NCI-H2227 (cell line): ENCODE results near the gene FAM209A.
"Not testable (repeated sequence)": the region's sequence is repeated elsewhere in the genome, so short reads cannot be mapped to it uniquely, and the experiment has no call there.

Experiments used
- DNase-seq: peaks from one replicate; lab custom pipeline; 2025; ENCODE audit not compliant: unreplicated experiment; lab: John Stamatoyannopoulos, UW

The FAM209A gene, protein sequence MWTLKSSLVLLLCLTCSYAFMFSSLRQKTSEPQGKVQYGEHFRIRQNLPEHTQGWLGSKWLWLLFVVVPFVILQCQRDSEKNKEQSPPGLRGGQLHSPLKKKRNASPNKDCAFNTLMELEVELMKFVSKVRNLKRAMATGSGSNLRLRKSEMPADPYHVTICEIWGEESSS

DNA sequence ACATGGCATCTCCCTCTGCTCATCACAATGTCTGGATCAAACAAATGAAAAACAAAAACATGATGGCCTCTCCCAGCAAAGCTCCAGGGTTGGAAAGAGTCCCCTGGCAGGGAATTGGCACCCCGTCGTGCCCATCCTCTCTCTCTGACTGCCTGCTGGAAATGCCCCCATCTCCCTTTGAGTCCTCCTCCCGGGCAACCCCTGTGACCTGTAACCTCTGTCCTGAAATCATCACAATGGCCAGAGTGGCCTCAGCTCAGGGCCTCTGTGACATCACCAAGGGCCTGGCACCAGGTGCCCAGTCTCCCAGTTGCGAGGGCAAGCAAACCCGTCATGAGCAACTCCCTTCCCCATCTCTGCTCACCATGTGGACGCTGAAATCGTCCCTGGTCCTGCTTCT is at the start of gene FAM209A:
TSS of gene FAM209A (plus strand) at position 301 of the 400 bp plus-strand sequence. CDS start at position 366, 65 bp downstream.
- not testable (repeated sequence) for DNase-seq

DNA sequence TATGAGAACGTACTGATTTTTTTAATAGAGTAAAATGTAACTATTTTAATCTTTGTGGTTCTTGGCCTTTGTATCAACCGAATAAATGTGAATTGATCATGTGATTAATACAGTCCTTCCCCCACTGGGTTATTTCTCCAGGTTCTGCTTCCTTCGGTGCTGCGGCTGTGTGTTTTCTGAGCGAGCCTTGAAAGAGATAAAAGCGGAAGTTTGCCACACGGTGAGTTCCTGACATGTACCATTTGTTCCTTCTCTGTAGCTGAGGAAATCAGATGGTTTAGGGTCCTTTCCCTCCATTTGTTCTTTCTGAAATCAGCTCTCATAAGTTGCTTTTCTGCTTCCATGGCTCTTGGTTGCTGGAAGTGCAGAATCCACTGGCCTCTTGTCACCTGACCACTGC is 40.6 kb upstream of the FAM209A start:
- DNase-seq = no peak

DNA sequence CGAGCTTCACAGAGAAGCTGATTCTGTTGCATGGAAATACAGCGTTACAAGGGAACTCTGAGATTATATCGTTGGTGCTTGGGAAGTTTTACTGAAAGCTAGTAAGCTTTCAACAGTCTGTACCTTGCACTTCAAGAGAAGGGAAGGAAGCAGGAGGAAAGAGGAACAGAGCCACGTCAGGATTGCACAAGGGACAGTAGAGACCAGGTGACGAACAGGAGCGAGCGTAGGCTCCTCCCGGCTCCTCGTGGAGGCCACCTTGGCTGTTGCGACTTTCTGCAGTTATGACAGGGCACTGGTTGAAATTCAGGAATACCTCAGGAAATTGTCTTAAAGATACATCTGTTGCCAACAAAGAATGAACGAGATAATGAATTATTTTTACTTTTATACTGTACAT is 37.3 kb upstream of the FAM209A start:
- DNase-seq = no peak

DNA sequence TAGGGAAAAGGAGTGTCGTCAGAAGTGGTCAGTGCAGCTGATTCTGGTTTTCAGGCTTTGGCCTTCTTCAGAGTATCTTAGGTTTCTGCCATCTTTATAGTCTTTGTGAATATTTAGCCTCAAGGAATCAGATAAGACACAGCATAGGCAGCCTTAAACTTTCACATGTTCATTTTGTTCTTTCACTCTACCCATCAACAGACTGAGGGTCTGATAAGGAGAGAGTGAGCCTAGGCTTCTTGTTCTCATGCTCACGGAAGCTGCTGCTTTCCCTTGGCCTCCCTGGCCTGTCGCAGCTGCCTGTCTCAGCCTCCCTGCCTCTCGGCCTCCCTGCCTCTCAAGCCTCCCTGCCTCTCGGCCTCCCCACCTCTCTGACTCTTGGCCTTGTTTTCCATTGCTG is 36.0 kb upstream of the FAM209A start:
- no peak for DNase-seq

DNA sequence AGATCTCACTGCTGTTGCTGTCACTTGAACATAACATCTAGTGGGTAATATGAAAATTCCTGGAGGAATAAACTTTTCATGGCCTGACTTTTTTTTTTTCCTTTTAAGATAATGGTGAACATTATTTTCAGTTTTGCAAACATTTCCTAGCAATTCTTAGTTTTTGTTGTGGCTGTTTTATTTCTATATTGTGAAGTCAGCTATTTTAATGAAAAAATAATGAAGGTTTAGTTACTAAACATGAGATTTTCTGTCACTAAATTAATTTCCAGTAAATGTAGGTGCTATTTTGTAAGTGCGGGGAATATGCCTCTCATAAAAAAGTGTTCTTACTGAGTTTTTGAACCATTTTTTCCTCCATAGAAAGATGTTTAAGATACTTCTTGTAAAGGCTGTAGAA is 23.4 kb upstream of the FAM209A start:
- no peak for DNase-seq

DNA sequence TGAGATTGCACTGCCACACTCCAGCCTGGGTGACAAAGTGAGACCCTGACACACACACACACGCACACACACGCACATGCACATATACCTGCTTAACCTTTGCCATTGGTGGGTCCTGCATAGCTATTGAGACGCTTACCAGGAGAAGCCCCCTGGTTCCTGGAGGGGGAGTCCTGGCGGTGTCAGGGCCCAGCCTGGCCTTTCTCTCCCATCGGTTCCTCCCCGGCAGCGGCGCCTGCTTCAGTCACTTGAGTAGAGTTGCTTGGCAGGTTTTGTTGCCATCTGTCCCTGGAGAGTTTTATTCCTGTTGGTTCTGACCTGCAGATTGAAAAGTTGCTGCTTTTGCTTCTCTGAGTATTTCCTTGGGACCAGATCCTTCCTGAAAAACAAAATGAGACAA is 20.6 kb upstream of the FAM209A start:
- no peak for DNase-seq

DNA sequence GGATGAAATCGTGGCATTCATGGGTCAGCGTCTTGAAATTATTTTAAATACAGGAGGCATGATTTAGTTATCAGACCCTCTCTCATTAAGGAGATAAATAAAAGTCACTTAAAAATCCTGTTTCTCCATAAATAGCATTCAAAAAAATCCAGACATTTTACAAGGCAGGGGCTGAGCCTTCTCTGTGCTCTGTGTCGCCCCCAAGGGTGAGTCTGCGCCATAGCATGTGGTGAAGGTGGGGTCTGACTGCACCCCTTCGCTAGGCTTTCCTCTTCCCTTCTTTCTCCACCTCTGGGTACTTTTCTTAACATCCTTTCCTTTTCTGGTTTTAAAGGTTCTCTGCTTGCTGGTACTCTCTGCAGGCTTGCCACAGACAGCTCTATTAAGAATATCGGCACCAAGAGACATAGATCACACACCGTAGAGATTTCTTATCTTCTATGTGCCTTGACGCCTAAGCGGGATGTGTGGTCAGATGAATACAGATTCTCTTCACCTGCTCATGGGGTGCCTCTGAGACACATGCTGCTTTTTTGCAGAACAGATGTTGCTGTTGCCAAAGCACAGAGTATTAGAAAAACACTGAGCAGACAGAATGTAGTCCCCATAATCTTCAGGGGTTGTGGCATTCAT is 20.1 kb upstream of the FAM209A start:
- no peak for DNase-seq

DNA sequence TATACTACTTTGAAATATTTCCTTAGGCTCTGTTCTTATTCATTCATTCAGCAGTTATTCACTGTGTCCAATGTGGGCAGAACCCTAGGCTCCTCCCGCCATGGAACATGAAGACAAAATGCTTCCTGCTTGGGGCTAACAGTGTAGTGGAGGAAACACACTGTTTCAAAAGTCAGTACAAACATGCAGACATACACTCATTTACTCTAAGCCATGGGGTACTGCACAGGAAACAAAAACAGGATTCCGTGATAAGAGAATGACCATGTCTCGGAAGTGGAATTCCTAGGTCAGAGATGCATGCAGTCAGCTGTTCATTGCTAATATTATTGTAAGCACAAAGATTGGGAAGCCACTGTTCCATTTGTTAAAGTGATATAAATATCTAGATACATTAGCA is 18.4 kb upstream of the FAM209A start:
- no peak for DNase-seq

DNA sequence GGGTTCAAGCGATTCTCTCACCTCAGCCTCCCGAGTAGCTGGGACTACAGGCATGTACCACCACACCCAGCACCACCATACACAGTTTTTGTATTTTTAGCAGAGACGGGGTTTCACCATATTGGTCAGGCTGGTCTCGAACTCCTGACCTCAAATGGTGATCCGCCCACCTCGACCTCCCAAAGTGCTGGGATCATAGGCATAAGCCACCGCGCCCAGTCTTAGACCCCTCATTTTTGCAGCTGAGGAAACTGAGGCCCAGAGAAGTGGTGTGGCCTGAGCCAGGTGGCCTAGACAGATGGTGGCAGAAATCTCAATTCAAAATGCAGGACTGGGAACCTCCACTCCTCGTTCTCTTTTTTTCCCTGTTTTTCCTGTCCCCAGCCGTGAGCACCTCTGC is 12.6 kb upstream of the FAM209A start:
- DNase-seq = no peak

DNA sequence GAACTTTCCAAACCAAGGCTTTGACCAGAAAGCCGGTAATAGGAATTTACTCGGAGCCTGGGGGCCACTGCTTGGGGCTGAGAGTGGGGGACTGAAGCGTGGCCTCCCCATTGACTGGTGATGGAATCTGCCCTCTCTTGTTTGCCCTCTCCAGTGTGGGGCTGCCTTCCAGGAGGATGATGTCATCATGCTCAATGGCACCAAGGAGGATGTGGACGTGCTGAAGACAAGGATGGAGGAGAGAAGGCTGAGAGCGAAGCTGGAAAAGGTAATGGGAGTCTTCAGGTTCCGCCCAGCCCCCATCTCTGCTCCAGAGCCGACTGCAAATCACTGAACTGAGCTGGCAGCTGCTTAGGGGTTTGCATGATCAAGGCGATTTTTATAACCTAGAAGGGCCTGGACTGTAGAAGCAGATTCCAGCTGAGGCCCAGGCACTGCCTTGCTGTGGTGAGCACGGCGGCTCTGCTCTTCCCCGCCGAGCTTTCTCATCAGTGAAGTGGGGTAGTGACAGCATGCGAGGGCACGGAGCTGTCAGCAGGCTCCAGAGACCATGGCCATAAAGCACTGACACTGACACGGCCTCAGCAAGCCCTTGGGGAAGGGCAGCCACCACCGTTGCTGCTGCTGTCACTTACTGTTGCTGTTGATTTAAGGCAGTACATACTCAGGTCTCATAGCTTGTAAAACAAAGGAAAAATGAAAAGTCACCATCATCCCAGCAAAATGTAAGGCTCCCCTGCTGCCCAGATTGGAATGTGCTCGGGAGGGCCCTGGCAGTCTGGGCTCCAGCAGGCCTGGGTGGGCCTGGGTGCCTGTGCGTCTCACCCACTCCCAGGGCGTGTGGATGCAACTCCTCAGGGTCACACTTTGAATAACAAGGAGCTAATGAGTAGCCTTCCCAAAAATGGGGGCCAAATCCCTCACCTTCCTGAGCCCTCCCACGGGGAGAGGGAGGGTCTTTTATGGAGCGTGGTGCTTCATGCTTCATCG is 11.1 kb upstream of the FAM209A start:
- no peak for DNase-seq

DNA sequence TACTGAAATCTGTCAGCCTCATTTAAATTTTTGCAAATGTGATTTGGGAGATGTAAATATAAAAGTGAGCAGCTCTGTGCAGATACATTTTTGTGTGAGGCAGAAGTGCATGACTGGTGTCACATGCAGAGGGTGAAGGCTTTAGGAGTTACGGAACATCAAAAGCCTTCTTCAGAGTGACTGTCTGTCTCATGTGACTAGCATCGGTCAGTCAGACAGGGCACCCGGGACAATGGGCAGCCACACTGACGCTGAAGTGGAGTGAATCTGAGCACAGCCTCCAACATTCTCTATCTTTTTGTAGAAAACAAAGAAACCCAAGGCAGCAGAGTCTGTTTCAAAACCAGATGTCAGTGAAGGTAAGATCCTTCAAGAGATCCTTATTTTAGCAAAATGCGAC is 7.9 kb upstream of the FAM209A start:
- DNase-seq = no peak

DNA sequence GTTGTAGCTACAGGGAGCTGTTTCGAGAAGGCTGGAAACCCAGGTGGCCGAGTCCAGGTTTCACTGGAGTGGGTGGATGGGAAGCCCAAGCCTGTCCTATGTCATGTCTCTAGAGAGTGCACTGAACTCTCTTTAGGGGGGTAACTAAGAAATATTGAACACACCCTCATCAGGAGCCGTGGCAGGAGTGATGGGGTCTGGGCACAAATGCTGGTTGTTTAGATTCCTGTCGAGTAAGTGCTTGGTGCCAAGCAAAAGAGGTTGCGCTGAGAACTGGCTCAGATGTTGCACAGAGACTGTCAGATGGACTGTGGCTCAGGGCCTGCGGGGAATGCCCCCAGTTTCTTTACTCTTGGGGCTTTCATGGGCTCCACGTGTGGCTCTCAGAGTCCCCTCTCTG is 7.3 kb upstream of the FAM209A start:
- DNase-seq = no peak

DNA sequence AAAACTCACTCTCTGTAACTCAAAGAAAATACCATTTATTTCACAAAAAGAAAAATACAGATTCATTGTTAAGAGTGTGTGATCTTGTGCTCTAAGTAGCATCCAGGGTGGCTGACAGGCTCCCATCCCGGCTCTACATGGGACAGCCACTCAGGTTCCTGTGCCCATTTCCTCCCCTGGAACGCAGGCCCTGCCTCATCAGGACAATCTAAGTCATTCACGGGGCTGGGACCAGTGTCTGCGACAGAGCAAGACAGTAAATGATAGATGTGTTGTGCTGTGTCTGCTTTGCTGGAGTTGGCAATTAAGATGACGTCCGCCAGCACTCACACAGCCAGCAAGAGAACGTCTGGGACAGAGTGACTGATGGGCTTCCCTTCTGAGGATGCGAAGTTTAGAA is 6.9 kb upstream of the FAM209A start:
- DNase-seq = no peak

DNA sequence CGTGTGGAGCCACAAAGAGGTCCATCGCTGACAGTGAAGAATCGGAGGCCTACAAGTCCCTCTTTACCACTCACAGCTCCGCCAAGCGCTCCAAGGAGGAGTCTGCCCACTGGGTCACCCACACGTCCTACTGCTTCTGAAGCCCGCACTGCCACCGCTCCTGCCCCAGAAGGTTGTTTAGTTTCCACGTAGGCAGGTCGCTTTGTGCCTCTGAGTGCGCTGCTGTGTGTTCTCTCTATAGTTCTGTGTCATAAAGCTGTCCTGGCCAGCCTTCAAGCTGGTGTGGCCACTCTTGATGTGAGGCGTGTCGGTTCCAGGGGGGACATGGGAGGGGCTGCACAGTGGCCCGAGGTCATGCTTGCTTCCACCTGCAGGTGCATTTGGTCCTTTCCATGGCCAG is 6.4 kb upstream of the FAM209A start:
- DNase-seq = no peak

DNA sequence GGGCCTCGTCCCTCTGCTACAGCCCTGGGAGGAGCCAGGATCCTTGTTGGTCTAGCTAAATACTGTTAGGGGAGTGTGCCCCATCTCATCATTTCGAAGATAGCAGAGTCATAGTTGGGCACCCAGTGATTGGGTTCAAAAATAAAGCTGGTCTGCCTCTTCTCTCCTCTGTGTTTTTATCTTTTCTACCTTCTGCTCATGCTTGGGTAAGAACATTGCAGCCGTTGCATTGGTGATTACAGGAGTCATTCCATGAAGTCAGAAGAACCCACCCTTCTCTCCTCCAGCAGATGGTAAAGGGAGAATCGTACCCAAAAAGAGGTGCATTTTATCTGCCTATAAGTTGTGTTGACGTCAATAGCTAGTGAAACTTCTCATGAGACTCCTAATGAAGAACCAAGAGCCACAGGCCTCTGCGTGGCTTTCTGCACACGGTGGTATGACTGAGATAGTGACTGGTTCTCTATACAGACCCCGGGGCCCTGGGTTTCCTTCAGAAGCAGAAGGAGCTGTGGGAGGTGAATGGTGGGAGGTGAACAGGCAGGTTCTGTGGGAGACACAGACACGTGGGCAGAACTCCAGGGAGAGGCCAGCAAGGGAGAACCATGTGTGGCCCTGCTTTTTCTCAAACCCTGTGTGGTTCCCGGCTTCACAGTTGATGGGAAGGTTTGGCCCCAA is 5.7 kb upstream of the FAM209A start:
- no peak for DNase-seq

DNA sequence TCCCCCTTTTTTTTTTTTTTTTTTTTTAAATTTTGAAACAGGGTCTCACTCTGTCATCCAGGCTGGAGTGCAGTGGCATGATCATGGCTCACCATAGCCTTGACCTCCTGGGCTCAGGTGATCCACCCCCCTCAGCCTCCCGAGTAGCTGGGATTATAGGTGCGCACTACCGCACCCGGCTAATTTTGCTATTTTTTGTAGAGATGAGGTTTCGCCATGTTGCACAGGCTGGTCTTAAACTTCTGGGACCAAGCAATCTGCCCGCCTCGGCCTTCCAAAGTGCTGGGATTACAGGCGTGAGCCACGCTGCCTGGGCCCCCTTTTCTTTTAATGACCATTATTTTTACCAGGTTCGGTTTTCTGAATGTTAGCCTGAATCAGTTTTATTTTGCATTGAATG is 5.0 kb upstream of the FAM209A start:
- DNase-seq = no peak

DNA sequence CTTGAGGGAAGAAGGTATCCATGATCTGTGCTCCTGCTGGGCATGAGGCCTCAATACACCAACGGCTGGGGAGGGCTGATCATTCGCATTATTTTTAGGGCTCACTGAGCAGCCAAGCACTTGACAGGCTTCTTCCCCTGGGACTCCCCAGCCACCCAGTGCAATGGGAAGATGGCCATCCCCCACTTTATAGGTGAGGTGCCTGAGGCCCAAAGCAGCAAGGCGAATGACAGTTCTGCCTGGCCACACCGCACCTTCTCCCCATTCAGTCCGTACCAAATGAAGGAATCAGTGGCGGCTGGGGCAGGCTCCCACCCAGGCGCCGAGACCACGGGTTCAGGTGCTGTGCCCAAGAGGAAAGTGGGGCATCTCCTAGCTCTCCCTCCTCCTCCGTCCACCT is 4.4 kb upstream of the FAM209A start:
- DNase-seq = no peak

DNA sequence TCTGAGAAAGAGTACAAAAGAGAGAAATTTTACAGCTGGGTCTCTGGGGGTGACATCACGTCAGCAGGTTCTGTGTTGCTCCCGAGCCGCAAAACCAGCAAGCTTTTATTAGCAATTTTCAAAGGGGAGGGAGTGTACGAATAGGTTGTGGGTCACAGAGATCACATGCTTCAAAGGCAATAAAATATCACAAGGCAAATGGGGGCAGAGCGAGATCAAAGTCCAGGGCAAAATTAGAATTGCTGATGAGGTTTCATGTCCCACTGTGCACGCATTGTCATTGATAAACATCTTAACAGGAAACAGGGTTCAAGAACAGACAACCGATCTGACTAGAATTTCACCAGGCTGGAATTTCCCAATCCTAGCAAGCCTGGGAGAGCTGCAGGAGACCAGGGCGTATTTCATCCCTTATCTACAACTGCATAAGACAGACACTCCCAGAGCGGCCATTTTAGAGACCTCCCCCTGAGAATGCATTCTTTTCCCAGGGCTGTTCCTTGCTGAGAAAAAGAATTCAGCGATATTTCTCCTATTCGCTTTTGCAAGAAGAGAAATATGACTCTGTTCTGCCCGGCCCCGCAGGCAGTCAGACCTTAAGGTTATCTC is 3.7 kb upstream of the FAM209A start:
- not testable (repeated sequence) for DNase-seq

DNA sequence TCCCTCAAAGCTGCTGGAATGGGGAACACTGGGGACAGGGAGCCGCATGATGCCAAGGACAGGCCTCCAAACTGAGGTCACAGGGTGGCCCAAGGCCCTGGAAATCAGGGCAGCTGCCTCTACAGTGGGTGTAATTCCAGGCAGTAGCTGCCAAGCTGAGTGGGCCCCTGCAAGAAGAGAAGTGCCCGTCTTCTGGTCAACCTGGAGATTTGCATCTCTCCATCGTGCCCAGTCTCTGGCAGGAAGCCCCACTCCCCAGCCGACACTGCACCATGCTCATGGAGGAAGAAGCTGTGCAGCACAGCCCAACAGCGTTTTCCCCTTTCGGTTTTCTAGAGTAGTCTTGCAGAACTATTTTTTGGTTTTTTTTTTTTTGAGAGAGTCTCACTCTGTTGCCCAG is 2.2 kb upstream of the FAM209A start:
- DNase-seq = no peak

DNA sequence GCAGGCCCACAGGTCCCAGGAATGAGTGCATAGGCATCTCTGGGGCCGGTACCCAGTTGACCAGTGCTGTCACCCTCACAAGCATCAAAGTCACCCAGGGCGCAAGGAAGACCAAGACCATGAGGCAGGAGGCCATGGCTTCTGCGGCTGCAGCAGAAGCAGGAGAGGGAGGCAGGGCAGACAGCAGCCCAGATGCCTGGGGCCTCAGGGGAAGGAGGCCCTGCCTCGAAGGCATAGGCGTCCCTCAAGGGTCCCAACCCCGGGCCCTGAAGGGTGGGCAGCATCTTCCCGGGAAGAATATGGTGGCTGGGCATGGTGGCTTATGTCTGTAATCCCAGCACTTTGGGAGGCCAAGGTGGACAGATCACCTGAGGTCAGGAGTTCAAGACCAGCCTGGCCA is 3.0 kb downstream of the FAM209A start:
- DNase-seq = no peak

DNA sequence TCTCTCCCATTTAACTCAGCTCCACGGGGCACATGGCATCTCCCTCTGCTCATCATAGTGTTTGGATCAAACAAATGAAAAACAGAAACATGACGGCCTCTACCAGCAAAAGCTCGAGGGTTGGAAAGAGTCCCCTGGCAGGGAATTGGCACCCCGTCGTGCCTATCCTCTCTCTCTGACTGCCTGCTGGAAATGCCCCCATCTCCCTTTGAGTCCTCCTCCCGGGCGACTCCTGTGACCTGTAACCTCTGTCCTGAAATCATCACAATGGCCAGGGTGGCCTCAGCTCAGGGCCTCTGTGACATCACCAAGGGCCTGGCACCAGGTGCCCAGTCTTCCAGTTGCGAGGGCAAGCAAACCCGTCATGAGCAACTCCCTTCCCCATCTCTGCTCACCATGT is 8.4 kb downstream of the FAM209A start, which contains the start of gene FAM209B:
TSS of gene FAM209B (plus strand) at position 301 of the 400 bp plus-strand sequence. CDS start at position 397, 96 bp downstream.
- DNase-seq = not testable (repeated sequence)
